A172 (cell line): Measurements from ENCODE around the gene TMEM130. TPM values are rescaled to one million over a fixed set of nuclear protein-coding genes. Genes with fewer than 3 reads are reported as not detected.

Experiments
- DNase-seq: peaks from one replicate; pipeline ENCODE4 v3.0.0-alpha.2; 2015; ENCODE audit warnings: low spot score
- total RNA-seq: library from RNA; depleted of rRNA; stranded (reverse); fragments of >200 nt; shearing (Covaris generic); gene quantifications from 2 replicates; pipeline ENCODE4 v1.2.3, GENCODE V29; 2014; rRNA removed

The TMEM130 gene, protein sequence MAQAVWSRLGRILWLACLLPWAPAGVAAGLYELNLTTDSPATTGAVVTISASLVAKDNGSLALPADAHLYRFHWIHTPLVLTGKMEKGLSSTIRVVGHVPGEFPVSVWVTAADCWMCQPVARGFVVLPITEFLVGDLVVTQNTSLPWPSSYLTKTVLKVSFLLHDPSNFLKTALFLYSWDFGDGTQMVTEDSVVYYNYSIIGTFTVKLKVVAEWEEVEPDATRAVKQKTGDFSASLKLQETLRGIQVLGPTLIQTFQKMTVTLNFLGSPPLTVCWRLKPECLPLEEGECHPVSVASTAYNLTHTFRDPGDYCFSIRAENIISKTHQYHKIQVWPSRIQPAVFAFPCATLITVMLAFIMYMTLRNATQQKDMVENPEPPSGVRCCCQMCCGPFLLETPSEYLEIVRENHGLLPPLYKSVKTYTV
- total RNA-seq = 2.0 and 4.1 TPM in 2 replicates

GRCh38 chr7:98869597-98870120 lies at the start of gene TMEM130:
Gene TMEM130 (minus strand): TSS chr7:98870014. CDS start chr7:98869861, 153 bp downstream.
- no peak for DNase-seq

GRCh38 chr7:98917331-98917730 lies 47.5 kb upstream of the TMEM130 start:
- no peak for DNase-seq

DNA sequence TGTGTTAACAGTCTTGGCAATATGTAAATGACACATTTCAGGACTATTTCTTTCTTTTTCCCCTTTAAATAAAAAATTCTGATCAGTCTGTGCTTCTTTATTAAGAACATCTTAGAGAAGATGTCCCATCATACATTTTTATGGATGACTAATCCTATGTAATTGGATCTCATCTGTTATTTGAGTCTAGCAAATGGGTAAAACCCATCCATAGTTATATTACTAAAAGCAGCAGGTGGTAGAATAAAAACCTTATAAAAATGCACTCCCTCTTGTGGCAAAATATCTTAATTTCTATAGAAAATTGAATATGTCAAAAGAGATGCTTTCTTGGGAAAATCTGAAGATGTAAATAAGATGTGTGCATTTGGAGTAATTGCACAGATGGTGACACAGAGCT lies 43.8 kb upstream of the TMEM130 start:
- no peak for DNase-seq

DNA sequence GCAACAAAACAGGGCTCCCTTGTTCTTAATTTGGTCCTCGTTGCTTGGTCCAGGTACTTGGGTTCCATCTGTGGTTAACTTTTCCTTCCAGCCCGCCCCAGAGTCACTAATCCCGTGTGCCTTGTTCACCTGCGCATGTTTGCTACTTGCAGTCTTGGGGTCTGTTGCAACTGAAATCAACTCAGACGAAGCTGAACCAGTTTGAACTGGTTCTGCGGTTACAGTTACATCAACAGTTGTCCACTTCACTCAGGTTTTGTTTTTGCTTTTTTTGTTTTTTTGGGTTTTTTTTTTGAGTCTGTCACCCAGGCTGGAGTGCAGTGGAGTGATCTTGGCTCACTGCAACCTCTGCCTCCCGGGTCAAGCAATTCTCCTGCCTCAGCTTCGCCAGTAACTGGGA lies 43.2 kb upstream of the TMEM130 start:
- DNase-seq = no peak

GRCh38 chr7:98911916-98912315 lies 42.1 kb upstream of the TMEM130 start:
- no peak for DNase-seq

- no peak for DNase-seq
Observed at GRCh38 chr7:98910427-98910826, 40.6 kb upstream of the TMEM130 start.

- no peak for DNase-seq
Observed at GRCh38 chr7:98909487-98909886, 39.7 kb upstream of the TMEM130 start.

- no peak for DNase-seq
Observed at GRCh38 chr7:98908585-98908984, 38.8 kb upstream of the TMEM130 start.

GRCh38 chr7:98907570-98907969 lies 37.8 kb upstream of the TMEM130 start:
- no peak for DNase-seq

DNA sequence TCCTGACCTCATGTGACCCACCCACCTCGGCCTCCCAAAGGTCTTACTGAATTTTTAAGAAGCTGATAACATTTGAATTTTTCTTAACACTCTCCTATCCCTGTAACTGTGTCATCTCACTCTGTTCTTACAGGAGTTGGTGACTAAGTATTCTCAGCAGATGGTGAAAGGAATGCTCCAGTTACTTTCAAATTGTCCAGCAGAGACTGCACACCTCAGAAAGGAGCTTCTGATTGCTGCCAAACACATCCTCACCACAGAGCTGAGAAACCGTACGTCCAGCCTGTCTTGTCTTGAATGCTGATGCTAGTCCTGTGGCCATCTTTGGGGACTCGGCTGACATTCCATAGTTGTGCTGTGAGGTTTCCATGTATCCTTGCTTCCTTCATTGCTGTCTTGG lies 33.4 kb upstream of the TMEM130 start:
- no peak for DNase-seq

GRCh38 chr7:98902523-98902922 lies 32.7 kb upstream of the TMEM130 start:
- DNase-seq = no peak

GRCh38 chr7:98900815-98901214 lies 31.0 kb upstream of the TMEM130 start:
- DNase-seq = no peak

DNA sequence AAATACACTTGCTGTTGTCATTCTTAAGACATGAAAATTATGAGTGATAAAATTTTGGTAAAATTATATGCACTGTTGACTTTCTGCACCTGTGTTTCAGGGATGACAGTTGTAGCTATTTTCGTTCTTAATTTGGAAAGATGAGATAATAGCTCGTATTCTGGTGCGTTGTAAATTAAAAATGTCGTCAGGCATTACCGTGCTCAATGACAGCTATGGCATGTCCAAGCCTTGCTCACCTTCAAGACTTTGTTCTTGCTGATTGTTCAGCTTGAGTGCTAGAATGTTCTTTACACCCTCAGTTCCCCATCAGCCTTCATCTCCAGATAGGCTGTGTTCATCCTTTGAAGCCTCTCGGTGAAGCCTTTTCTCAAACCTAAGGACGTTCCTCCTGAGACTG lies 30.0 kb upstream of the TMEM130 start:
- no peak for DNase-seq

DNA sequence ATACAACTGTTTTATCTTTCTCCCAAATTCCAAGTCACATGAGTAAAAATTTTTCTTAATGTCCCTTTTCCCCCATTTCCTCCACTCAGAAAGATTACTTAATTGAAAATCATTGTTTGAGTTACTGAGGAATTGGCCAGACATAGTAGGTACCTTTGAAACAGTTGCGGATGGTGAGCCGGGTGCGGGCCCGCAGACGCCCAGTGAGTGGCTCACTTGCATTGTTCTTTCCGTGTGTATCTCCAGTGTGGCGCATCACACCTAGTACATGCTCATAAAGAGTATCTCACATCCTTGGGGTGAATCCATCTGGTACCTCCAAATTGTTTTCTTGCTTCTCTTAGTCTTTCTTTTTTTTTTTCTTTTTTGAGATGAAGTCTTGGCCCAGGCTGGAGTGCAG lies 22.8 kb upstream of the TMEM130 start:
- no peak for DNase-seq

GRCh38 chr7:98887038-98887437 lies 17.2 kb upstream of the TMEM130 start:
- DNase-seq = no peak

- no peak for DNase-seq
Observed at GRCh38 chr7:98884416-98884815, 14.6 kb upstream of the TMEM130 start.

DNA sequence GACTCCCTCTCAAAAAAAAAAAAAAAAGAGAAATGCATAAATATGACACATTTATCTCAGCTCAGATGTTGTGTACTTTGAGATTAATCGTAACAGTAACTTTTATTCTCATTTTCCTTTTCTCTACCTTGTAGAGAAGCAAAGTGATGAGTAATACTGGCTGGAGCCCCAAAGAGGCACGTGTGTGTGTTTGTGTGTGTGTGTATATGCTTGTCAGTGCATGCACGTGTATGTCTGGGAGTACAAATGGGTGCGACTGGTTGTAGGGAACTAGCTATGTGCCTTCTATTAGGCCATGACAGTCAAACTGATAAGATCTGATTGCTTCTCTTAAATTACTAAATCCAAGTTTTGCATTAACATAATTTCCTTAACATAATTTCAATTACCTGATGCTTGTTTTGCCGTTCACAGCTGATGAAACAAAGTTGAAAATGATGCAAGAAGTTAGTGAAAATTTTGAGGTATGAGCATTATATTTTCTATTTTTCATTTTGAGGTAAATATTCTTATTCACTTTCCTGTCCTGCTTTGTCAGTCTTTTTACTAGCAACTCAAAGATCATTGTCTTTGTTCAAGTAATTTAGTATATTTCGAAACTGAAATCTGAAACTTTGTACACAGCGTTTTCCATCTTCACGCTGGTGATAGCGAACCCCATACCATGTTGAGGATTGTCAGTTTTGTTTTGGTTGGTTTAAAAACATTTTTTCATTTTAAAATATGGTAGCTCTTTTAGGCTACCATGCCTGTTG lies 11.9 kb upstream of the TMEM130 start:
- DNase-seq = no peak

- no peak for DNase-seq
Observed at GRCh38 chr7:98880485-98880884, 10.7 kb upstream of the TMEM130 start.

- no peak for DNase-seq
Observed at GRCh38 chr7:98879979-98880315, 10.1 kb upstream of the TMEM130 start.

DNA sequence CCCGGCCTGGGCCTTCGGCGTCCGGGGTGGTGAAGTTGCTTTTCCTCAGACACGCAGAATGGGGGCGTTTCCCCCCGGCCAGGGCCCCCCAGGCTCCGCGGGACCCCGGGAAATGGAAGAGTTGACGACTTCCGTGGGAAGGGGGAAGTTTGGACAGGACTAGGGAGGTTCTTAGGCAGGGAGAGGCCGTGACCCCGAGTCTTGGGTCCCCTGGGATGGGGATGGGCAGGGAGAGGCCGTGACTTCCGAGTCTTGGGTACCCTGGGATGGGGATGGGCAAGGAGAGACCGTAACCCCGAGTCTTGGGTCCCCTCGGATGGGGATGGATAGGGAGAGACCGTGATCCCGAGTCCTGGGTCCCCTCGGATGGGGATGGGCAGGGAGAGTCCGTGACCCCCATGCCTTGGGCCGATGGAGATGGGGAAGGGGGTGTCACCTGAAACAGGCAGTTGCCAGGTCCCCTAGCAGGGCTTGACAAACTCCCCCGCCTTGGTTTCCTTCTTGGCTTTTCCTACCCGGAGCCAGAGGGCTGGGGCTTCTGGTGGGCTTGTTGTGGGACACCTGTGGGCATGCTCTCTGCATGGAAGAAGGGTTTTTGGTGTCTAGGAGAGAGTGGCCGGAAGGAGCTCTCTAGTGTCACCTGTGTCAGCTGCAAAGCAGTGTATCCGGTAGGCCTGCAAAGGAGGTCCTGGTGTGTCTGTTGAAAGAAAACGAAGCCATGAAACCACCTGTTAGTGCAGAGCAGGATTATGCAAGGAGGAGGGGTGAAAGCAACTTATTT lies 9.6 kb upstream of the TMEM130 start:
- DNase-seq = peak; percentile 39

- peak; percentile 32 for DNase-seq
Observed at GRCh38 chr7:98878365-98879197, 8.8 kb upstream of the TMEM130 start, which contains the start of gene TRRAP. Gene TRRAP (plus strand): TSS chr7:98878532. CDS start chr7:98881151, 2,619 bp downstream.
